ENCODE measurements around the gene CRIM1.

The CRIM1 gene

DNA sequence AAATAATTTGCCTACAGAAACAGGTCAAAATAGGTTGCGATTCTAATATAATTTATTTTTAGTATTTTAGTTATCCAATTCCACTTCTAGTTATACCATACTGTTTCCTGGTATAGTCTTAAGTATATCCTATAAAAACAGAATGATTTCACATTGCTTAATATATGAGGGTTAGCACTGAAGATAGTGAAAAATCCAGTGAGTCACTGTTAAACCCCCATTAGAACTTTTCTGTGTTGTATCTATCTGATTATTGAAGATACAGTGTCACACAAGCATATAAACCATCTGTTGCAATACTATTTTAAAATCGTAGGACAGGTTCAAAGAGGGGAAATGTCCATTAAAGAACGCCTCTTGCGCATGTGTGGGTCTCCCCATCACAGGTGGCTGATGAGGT lies 132.4 kb downstream of the CRIM1 start:
- no peak overlapping the region for H3K27ac ChIP-seq
- POLR2A ChIA-PET (ENCODE audit: low non-redundant PET): no interaction called here
- CTCF ChIA-PET: interaction anchor here (0.7 to 1.2 kb wide), 2 partner anchors 9 to 1960 kb away, joined by 4 read pairs; no protein-coding TSS in a partner anchor
- TF ChIP-seq, protein P1, sequence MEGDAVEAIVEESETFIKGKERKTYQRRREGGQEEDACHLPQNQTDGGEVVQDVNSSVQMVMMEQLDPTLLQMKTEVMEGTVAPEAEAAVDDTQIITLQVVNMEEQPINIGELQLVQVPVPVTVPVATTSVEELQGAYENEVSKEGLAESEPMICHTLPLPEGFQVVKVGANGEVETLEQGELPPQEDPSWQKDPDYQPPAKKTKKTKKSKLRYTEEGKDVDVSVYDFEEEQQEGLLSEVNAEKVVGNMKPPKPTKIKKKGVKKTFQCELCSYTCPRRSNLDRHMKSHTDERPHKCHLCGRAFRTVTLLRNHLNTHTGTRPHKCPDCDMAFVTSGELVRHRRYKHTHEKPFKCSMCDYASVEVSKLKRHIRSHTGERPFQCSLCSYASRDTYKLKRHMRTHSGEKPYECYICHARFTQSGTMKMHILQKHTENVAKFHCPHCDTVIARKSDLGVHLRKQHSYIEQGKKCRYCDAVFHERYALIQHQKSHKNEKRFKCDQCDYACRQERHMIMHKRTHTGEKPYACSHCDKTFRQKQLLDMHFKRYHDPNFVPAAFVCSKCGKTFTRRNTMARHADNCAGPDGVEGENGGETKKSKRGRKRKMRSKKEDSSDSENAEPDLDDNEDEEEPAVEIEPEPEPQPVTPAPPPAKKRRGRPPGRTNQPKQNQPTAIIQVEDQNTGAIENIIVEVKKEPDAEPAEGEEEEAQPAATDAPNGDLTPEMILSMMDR (conservative IDR thresholded peaks at IDR 0.05; ENCODE audit: low read depth): no peak
- no peak for DNase-seq (ENCODE audit: low spot score)

- DNase-seq (ENCODE audit: low spot score): peak; percentile 27
- no peak overlapping the region for H3K27ac ChIP-seq
- ChIA-PET POLR2A (ENCODE audit: low non-redundant PET) (no interaction called here), CTCF (interaction anchor here (1.2 to 1.3 kb wide), 2 partner anchors 10 to 29 kb away, joined by 3 to 4 read pairs; no protein-coding TSS in a partner anchor)
- TF ChIP-seq, protein P1 (conservative IDR thresholded peaks at IDR 0.05; ENCODE audit: low read depth): no peak
Observed at GRCh38 chr2:36489281-36489680, 133.7 kb downstream of the CRIM1 start.

DNA sequence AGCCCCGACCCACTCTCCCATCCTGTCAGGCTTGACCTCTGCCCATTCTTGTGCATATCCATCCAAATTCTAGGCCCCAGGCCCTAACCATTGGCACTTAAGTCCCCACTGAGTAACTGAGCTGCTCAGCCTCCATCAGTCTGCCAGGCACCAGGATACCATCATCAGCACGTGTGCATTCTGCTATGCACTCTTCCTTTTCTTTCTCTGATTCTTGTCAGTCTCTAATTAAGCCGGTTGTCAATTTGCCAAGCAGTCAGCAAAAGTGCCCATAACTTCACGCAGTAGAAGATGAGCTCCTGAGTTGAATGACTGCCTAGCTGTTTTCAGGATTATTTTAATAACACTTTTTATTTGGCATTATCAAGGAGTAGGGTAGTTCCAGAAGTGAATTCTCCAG lies 135.2 kb downstream of the CRIM1 start:
- TF ChIP-seq, protein P1 (conservative IDR thresholded peaks at IDR 0.05; ENCODE audit: low read depth): no peak
- ChIA-PET CTCF (interaction anchor here (0.6 kb wide), 1 partner anchor 125 kb away, joined by 3 read pairs; no protein-coding TSS in a partner anchor), POLR2A (ENCODE audit: low non-redundant PET) (no interaction called here)
- H3K27ac ChIP-seq: peak overlapping the region; percentile 26; the same call in 1 of the 2 replicates
- DNase-seq (ENCODE audit: low spot score): no peak

DNA sequence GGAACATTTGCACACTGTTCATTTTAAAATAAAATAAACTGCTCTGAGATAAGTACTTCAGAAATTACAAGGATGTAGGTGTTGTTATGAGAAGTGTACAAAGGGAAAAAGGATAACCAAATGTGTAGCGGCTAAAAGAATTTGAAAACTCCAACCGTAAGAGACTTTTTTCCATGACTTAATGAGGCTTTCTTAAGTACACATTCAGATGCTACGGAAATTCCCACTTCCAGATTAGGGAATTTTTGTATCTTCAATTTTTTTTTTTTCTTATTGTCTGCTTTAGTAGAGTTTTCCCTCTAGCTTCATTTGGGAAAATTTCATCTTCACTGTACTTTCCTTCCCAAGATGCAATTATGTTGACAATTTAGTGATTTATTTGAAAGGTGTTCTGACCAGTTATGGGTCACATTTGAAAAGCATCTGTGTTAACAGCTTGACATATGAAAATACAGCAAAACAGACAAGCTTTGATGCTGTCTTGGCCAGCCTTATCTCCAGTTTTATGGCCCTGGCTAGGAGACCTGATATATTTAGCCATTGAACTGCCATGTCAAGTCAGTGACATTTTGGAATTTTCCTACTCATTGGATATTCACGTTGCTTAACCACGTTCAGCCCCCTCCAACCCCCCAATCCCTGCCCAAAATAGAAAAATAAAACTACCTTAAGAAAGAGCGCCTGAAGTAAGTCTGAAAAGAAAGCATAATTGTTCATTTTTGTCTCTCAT lies 136.8 kb downstream of the CRIM1 start:
- no peak for DNase-seq (ENCODE audit: low spot score)
- TF ChIP-seq, protein P1 (conservative IDR thresholded peaks at IDR 0.05; ENCODE audit: low read depth): no peak
- ChIA-PET CTCF (interaction anchor here (0.5 to 1.0 kb wide), 4 partner anchors 15 to 582 kb away, joined by 3 to 6 read pairs (median 4); no protein-coding TSS in a partner anchor), POLR2A (ENCODE audit: low non-redundant PET) (no interaction called here)
- H3K27ac ChIP-seq: no peak overlapping the region

DNA sequence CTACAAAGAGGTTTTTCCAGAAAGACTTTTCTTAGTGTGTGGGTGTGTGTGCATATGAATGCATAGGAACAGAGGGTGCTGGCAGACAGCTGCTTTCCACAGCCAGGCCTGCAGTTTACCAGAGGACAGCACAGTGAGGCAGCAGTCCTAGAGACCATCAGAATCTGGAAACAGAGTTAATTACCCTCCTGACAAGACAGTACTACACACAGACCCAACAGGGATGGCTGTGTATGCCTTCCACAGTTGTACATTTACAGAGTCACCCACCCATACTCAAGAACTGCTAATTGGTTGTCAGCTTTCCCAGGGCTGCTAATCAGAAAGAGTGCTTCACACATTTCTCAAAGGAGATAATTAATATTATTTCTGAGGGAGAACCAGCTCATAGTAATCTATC lies 137.7 kb downstream of the CRIM1 start:
- no peak for DNase-seq (ENCODE audit: low spot score)
- TF ChIP-seq, protein P1 (conservative IDR thresholded peaks at IDR 0.05; ENCODE audit: low read depth): no peak
- CTCF ChIA-PET: no interaction called here
- POLR2A ChIA-PET (ENCODE audit: low non-redundant PET): no interaction called here
- H3K27ac ChIP-seq: no peak overlapping the region

DNA sequence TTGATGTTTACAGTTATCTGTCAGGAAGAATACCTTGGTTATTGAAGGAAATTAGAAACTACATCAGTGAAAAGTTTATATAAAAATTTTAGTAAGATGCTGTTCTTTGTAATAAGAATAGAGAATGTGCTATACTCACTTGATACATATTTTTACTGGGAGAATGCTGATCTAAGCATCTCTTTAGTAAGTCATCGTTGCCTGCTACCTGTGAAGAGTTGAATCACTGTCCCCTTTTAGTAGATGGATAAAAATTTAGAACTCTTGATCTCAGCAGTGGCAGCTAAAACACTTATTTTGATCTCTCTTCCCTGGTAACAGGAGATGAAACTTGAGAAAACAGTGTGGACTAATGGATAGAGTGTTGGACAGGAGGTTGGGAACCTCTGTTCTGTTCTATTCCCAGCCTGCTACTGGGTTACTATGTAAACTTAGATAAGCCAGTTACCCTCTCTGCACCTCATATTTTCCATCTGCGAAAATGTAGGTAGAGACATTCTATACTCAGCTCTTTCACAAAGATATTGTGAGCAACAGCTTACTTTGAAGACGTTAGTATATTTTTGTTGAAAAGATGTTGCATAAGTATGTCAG lies 142.1 kb downstream of the CRIM1 start:
- POLR2A ChIA-PET (ENCODE audit: low non-redundant PET): no interaction called here
- no peak overlapping the region for H3K27ac ChIP-seq
- TF ChIP-seq, protein P1 (conservative IDR thresholded peaks at IDR 0.05; ENCODE audit: low read depth): no peak
- CTCF ChIA-PET: no interaction called here
- DNase-seq (ENCODE audit: low spot score): no peak

Measured in RWPE1 (cell line).